HCT116 (cell line): ENCODE results near the gene FBXO17. TPM values are rescaled to one million over a fixed set of nuclear protein-coding genes. Genes with fewer than 3 reads are reported as not detected.

Source experiments
- ATAC-seq: fragments of 200-7000 bp; cut with Tn5 transposase; 2 replicates; pipeline ENCODE4 v1.9.1; 2020; ENCODE audit warnings: mild to moderate bottlenecking, moderate library complexity
- BruUV-seq: library from RNA; stranded (reverse); fragments of 400-500 nt; replicated peaks from 2 replicates; lab custom pipeline; 2021; lab: Mats Ljungman, UMichigan
- CTCF ChIA-PET: fragments of 300-600 bp; sonication (Branson Sonifier 250); formaldehyde crosslinking; loops from one replicate; lab custom pipeline; 2021; ENCODE audit warnings: antibody characterized with exemption; lab: Charles Lee
- POLR2A ChIA-PET: fragments of 300-600, 350-600 bp; sonication (Branson Sonifier 250); formaldehyde crosslinking; loops from one replicate; lab custom pipeline; 2021; ENCODE audit warnings: antibody characterized with exemption; lab: Charles Lee
- RAD21 ChIA-PET, 2 experiments: fragments of 300-600 bp; sonication (Branson Sonifier 250); formaldehyde crosslinking; loops; one replicate each; lab custom pipeline; 2023; ENCODE audit warnings: low total read pairs in 2 of 2; ENCODE audit not compliant: uncharacterized antibody in 2 of 2, unreplicated experiment in 2 of 2, low non-redundant PET in 1 of 2; lab: Charles Lee
- DNase-seq: peaks from one replicate; pipeline ENCODE4 v3.0.0-alpha.2; 2010; ENCODE audit warnings: low read depth, low spot score
- H2AFZ ChIP-seq: fragments of 200-600 bp; shearing (Covaris generic), sonication (generic); 2 replicates; pipeline ENCODE4 v1.6.1; 2017; ENCODE audit warnings: low read depth, mixed run types, mixed read lengths, antibody characterized with exemption, low read length; ENCODE audit not compliant: poor library complexity, severe bottlenecking
- H3K27ac ChIP-seq: 2 replicates; pipeline ENCODE4 v1.5.1; 2012; ENCODE audit warnings: low read depth, low read length
- H3K27me3 ChIP-seq: fragments of 200-600 bp; sonication (generic); 2 replicates; pipeline ENCODE4 v1.6.1; 2016; ENCODE audit warnings: mixed run types, low read length, mixed read lengths; ENCODE audit not compliant: insufficient read depth
- H3K36me3 ChIP-seq, 2 experiments: fragments of 200-500 bp in 1 of 2; fragments of 200-600 bp in 1 of 2; sonication (Bioruptor generic) in 1 of 2; sonication (generic) in 1 of 2; 2 replicates each; pipeline versions ENCODE4 v1.5.1 to v1.6.1; 2014 to 2016; ENCODE audit warnings: low read length in 2 of 2, inconsistent platforms in 1 of 2, mixed read lengths in 1 of 2, mixed run types in 1 of 2; ENCODE audit not compliant: insufficient read depth in 2 of 2, control insufficient read depth in 1 of 2
- H3K4me1 ChIP-seq, 2 experiments: fragments of 200-600 bp in 1 of 2; sonication (generic) in 1 of 2; 2 replicates each; pipeline versions ENCODE4 v1.5.1 to v1.6.1; 2012 to 2017; ENCODE audit warnings: low read length in 2 of 2, inconsistent platforms in 1 of 2, mild to moderate bottlenecking in 1 of 2, mixed read lengths in 1 of 2, mixed run types in 1 of 2, moderate library complexity in 1 of 2; ENCODE audit not compliant: insufficient read depth in 2 of 2, control insufficient read depth in 1 of 2
- H3K4me2 ChIP-seq: fragments of 200-600 bp; sonication (generic); 2 replicates; pipeline ENCODE4 v1.6.1; 2017; ENCODE audit warnings: mixed run types, low read length, mixed read lengths
- H3K4me3 ChIP-seq, 2 experiments: fragments of 200-600 bp in 1 of 2; sonication (generic) in 1 of 2; replicated peaks in 1 of 2; 2 replicates each; pipeline ENCODE4 v1.5.1; 2011 to 2016; ENCODE audit warnings: low read length in 2 of 2, control low read depth in 1 of 2, low read depth in 1 of 2, mild to moderate bottlenecking in 1 of 2, mixed read lengths in 1 of 2, mixed run types in 1 of 2
- H3K79me2 ChIP-seq: fragments of 200-600 bp; sonication (generic); 2 replicates; pipeline ENCODE4 v1.6.1; 2017; ENCODE audit warnings: mild to moderate bottlenecking, mixed run types, low read length, moderate library complexity, mixed read lengths; ENCODE audit not compliant: insufficient read depth
- H3K9ac ChIP-seq: fragments of 200-600 bp; sonication (generic); 2 replicates; pipeline ENCODE4 v1.6.1; 2016; ENCODE audit warnings: low read length, mixed read lengths
- H3K9me2 ChIP-seq: fragments of 200-600 bp; sonication (generic), shearing (Covaris generic); 2 replicates; pipeline ENCODE4 v1.6.1; 2017; ENCODE audit warnings: mixed run types, mild to moderate bottlenecking, moderate library complexity; ENCODE audit not compliant: insufficient read depth
- H3K9me3 ChIP-seq, 2 experiments: fragments of 200-500 bp in 1 of 2; fragments of 200-600 bp in 1 of 2; sonication (Bioruptor generic) in 1 of 2; sonication (generic) in 1 of 2; 2 replicates each; pipeline ENCODE4 v1.6.1; 2014 to 2017; ENCODE audit warnings: low read length in 2 of 2, mixed read lengths in 2 of 2, inconsistent platforms in 1 of 2, low read depth in 1 of 2, mild to moderate bottlenecking in 1 of 2, mixed run types in 1 of 2, moderate library complexity in 1 of 2; ENCODE audit not compliant: control insufficient read depth in 1 of 2, insufficient read depth in 1 of 2
- H4K20me1 ChIP-seq: fragments of 200-600 bp; sonication (generic), shearing (Covaris generic); 2 replicates; pipeline ENCODE4 v1.6.1; 2017; ENCODE audit warnings: mixed run types, mild to moderate bottlenecking, moderate library complexity; ENCODE audit not compliant: insufficient read depth
- CBX3 ChIP-seq: IDR thresholded peaks from 2 replicates; pipeline ENCODE4 v1.6.1; 2012; ENCODE audit warnings: low read depth
- CEBPB ChIP-seq: IDR thresholded peaks from 2 replicates; pipeline ENCODE4 v1.6.1; 2012; ENCODE audit warnings: low read depth
- EGR1 ChIP-seq: IDR thresholded peaks from 2 replicates; pipeline ENCODE4 v1.6.1; 2012; ENCODE audit warnings: low read depth
- ELF1 ChIP-seq: IDR thresholded peaks from 2 replicates; pipeline ENCODE4 v1.6.1; 2012; ENCODE audit warnings: low read depth, borderline replicate concordance
- EZH2phosphoT487 ChIP-seq: fragments of 200-600 bp; IDR thresholded peaks from 2 replicates; pipeline ENCODE4 v1.6.1; 2018; ENCODE audit warnings: antibody characterized with exemption, borderline replicate concordance
- FOSL1 ChIP-seq: IDR thresholded peaks from 2 replicates; pipeline ENCODE4 v1.6.1; 2012; ENCODE audit warnings: low read depth
- POLR2A ChIP-seq: IDR thresholded peaks from 2 replicates; pipeline ENCODE4 v1.7.0; 2011; ENCODE audit warnings: borderline replicate concordance; ENCODE audit not compliant: insufficient read depth, insufficient read length; ENCODE audit errors: extremely low read depth
- POLR2AphosphoS5 ChIP-seq: IDR thresholded peaks from 2 replicates; pipeline ENCODE4 v1.6.1; 2011; ENCODE audit warnings: mild to moderate bottlenecking, low read depth, low read length, moderate library complexity
- RAD21 ChIP-seq: IDR thresholded peaks from 2 replicates; pipeline ENCODE4 v1.6.1; 2012; ENCODE audit warnings: low read depth, mild to moderate bottlenecking
- SIN3A ChIP-seq: IDR thresholded peaks from 2 replicates; pipeline ENCODE4 v1.6.1; 2012; ENCODE audit warnings: low read depth
- SP1 ChIP-seq: IDR thresholded peaks from 2 replicates; pipeline ENCODE4 v1.6.1; 2012; ENCODE audit warnings: low read depth
- SRF ChIP-seq: IDR thresholded peaks from 2 replicates; pipeline ENCODE4 v1.6.1; 2012; ENCODE audit warnings: low read depth
- TCF7L2 ChIP-seq: IDR thresholded peaks from 2 replicates; pipeline ENCODE4 v1.7.0; 2011; ENCODE audit warnings: borderline replicate concordance, inconsistent platforms; ENCODE audit not compliant: insufficient read depth, insufficient read length; ENCODE audit errors: extremely low read depth
- YY1 ChIP-seq: IDR thresholded peaks from 2 replicates; pipeline ENCODE4 v1.6.1; 2011; ENCODE audit warnings: low read length, low read depth, moderate library complexity, mild to moderate bottlenecking; ENCODE audit not compliant: insufficient replicate concordance; ENCODE audit errors: extremely low read depth
- ZFX ChIP-seq: fragments of 450-650 bp; IDR thresholded peaks from 2 replicates; pipeline ENCODE4 v1.6.1; 2017
- ZNF274 ChIP-seq: fragments of 200-500 bp; sonication (Bioruptor generic); IDR thresholded peaks from 2 replicates; pipeline ENCODE4 v1.6.1; 2014; ENCODE audit warnings: mild to moderate bottlenecking, low read depth, low read length, inconsistent platforms
- intact Hi-C: fragments of 100-400 bp; cut with micrococcal nuclease; formaldehyde crosslinking; loops from 2 replicates; pipeline ENCODE4 v1.10.0; 2022
- total RNA-seq: library from RNA; stranded (reverse); gene quantifications from one replicate; pipeline ENCODE4 v1.2.1, GENCODE V29; 2021; ENCODE audit not compliant: unreplicated experiment
- TF ChIP-seq, protein P1 (sequence below): IDR thresholded peaks from 2 replicates; pipeline ENCODE4 v1.6.1; 2012
- TF ChIP-seq, protein P2 (sequence below): IDR thresholded peaks from 2 replicates; pipeline ENCODE4 v1.6.1; 2012; ENCODE audit warnings: low read depth
- TF ChIP-seq, protein P3 (sequence below): IDR thresholded peaks from 2 replicates; pipeline ENCODE4 v1.6.1; 2012
- TF ChIP-seq, protein P4 (sequence below), 3 experiments: fragments of 200-600 bp in 1 of 3; sonication (generic) in 1 of 3; IDR thresholded peaks in 2 of 3; conservative IDR thresholded peaks in 1 of 3; 2 replicates each; pipeline ENCODE4 v1.5.1; 2012 to 2017; ENCODE audit warnings: low read depth in 2 of 3, low read length in 2 of 3, antibody characterized with exemption in 1 of 3, borderline replicate concordance in 1 of 3, control low read depth in 1 of 3, mild to moderate bottlenecking in 1 of 3, mixed read lengths in 1 of 3, mixed run types in 1 of 3, moderate library complexity in 1 of 3; ENCODE audit not compliant: insufficient read depth in 1 of 3

Gene FBXO17
- total RNA-seq, 1 experiment from 2014 or later, result 18.5 TPM

DNA sequence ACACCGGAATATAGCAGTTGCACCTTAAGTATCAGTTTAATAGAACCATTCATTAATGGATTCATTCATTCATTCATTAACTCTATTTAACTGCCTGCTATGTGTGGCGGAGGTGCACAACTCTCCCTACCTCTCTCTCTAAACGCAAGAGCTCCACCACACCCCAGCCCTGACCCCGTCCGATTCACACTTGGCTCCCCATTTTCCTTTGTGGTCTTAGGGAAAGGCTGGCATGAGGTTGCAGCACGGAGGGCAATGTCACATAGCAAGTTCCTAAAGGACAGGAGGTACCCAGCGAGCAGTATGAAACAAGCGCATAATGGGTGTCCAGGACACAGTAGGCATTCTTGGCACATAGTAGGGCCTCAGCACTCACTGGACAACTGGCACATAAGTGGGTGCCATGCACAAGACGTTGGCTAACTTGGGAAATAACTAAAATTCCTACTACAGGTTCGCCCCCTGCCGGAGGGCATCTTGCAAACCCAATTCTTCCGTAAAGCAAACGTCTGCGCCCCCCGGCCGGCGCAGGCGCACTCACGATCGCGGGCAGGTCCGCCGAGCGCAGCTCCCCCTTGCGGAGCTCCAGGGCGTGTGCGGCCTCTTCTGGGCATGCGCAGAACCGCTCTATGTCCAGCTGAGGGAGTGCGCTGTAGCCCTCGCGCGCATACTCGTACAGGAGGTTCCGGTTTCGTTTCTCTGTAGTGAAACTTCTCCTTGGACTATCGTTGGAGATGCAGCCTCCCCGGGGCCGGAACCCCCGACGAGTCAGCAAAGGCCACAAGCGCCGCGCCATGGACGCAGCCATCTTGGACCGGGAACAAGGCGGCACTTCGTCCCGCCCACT is 45.4 kb downstream of the FBXO17 start, which contains the start of gene SARS2:
SARS2 (minus strand) TSS at position 835 of the 847 bp plus-strand sequence; CDS start at position 808, 27 bp downstream.
- Histone ChIP-seq H3K9me2 (no peaks in the 10 kb centered on the region), H3K4me1 (peaks cover 11 to 20% of the 10 kb centered on the region in 2 experiments; a peak in 3 of 4 replicates), H3K4me3 (peak within 1 kb of the TSS; percentile 98 to 100), H3K27ac (peak within 1 kb of the TSS; percentile 82), H3K27me3 (no peaks in the 10 kb centered on the region), H3K9me3 (peaks cover 0 to 9% of the 10 kb centered on the region in 2 experiments; a peak in 1 of 4 replicates), H3K9ac (peak within 1 kb of the TSS; percentile 99), H3K79me2 (peaks cover 56% of the 10 kb centered on the region), H4K20me1 (no peaks in the 10 kb centered on the region), H3K36me3 (peaks cover 10 to 29% of the 10 kb centered on the region in 2 experiments), H3K4me2 (peak within 1 kb of the TSS; percentile 95), H2AFZ (peak within 1 kb of the TSS; percentile 67)
- intact Hi-C loops, result loop anchor here (1.0 to 10.0 kb wide), 7 partner anchors 79 to 527 kb away; partner anchors contain the start of gene FAM98C
- ChIA-PET RAD21 (interaction anchor here in 1 of 2 experiments (0.7 kb wide), 1 partner anchor 193 kb away, joined by 3 read pairs; no protein-coding TSS in a partner anchor), CTCF (interaction anchor here (0.5 to 2.1 kb wide), 42 partner anchors 9 to 697 kb away, joined by 3 to 32 read pairs (median 4); partner anchors contain the start of genes ACTN4, FAM98C, GGN and NFKBIB), POLR2A (interaction anchor here (0.7 to 2.0 kb wide), 12 partner anchors 10 to 527 kb away, joined by 3 to 10 read pairs (median 4); partner anchors contain the start of genes FAM98C, NFKBIB and SIRT2)
- no TSS peak for BruUV-seq
- ATAC-seq, result peak; percentile 73
- peak; percentile 89 for DNase-seq
- TF ChIP-seq SIN3A, result no peak
- TF ChIP-seq ELF1, result no peak
- TF ChIP-seq FOSL1, result no peak
- peak; percentile 70 for TF ChIP-seq POLR2A
- no peak for TF ChIP-seq CEBPB
- TF ChIP-seq, protein P1, sequence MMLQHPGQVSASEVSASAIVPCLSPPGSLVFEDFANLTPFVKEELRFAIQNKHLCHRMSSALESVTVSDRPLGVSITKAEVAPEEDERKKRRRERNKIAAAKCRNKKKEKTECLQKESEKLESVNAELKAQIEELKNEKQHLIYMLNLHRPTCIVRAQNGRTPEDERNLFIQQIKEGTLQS, result no peak
- TF ChIP-seq, protein P2, sequence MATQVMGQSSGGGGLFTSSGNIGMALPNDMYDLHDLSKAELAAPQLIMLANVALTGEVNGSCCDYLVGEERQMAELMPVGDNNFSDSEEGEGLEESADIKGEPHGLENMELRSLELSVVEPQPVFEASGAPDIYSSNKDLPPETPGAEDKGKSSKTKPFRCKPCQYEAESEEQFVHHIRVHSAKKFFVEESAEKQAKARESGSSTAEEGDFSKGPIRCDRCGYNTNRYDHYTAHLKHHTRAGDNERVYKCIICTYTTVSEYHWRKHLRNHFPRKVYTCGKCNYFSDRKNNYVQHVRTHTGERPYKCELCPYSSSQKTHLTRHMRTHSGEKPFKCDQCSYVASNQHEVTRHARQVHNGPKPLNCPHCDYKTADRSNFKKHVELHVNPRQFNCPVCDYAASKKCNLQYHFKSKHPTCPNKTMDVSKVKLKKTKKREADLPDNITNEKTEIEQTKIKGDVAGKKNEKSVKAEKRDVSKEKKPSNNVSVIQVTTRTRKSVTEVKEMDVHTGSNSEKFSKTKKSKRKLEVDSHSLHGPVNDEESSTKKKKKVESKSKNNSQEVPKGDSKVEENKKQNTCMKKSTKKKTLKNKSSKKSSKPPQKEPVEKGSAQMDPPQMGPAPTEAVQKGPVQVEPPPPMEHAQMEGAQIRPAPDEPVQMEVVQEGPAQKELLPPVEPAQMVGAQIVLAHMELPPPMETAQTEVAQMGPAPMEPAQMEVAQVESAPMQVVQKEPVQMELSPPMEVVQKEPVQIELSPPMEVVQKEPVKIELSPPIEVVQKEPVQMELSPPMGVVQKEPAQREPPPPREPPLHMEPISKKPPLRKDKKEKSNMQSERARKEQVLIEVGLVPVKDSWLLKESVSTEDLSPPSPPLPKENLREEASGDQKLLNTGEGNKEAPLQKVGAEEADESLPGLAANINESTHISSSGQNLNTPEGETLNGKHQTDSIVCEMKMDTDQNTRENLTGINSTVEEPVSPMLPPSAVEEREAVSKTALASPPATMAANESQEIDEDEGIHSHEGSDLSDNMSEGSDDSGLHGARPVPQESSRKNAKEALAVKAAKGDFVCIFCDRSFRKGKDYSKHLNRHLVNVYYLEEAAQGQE, result no peak
- TF ChIP-seq ZFX, result no peak
- no peak for TF ChIP-seq TCF7L2
- TF ChIP-seq POLR2AphosphoS5, result no peak; the same call in 1 of the 2 replicates
- TF ChIP-seq ZNF274, result no peak
- TF ChIP-seq, protein P3, sequence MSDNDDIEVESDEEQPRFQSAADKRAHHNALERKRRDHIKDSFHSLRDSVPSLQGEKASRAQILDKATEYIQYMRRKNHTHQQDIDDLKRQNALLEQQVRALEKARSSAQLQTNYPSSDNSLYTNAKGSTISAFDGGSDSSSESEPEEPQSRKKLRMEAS, result peak; percentile 57; the same call in 1 of the 2 replicates
- peak; percentile 98 for TF ChIP-seq YY1
- TF ChIP-seq EZH2phosphoT487, result no peak
- no peak for TF ChIP-seq EGR1
- TF ChIP-seq, protein P4, sequence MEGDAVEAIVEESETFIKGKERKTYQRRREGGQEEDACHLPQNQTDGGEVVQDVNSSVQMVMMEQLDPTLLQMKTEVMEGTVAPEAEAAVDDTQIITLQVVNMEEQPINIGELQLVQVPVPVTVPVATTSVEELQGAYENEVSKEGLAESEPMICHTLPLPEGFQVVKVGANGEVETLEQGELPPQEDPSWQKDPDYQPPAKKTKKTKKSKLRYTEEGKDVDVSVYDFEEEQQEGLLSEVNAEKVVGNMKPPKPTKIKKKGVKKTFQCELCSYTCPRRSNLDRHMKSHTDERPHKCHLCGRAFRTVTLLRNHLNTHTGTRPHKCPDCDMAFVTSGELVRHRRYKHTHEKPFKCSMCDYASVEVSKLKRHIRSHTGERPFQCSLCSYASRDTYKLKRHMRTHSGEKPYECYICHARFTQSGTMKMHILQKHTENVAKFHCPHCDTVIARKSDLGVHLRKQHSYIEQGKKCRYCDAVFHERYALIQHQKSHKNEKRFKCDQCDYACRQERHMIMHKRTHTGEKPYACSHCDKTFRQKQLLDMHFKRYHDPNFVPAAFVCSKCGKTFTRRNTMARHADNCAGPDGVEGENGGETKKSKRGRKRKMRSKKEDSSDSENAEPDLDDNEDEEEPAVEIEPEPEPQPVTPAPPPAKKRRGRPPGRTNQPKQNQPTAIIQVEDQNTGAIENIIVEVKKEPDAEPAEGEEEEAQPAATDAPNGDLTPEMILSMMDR (IDR thresholded peaks at IDR 0.05 in 2 of 3, conservative IDR thresholded peaks at IDR 0.05 in 1 of 3; ENCODE audit: borderline replicate concordance in 1 of 3, insufficient read depth in 1 of 3, low read depth in 2 of 3, low read length in 2 of 3), result peak; percentile 98 to 99 (median 99)
- TF ChIP-seq SP1, result no peak
- TF ChIP-seq RAD21, result peak; percentile 88
- TF ChIP-seq CBX3, result peak; percentile 47; the same call in 1 of the 2 replicates
- TF ChIP-seq SRF, result no peak
